ENCODE measurements around the gene USH1G.
"Not testable (repeated sequence)": the region's sequence is repeated elsewhere in the genome, so short reads cannot be mapped to it uniquely, and the experiment has no call there.

USH1G gene

GRCh38 chr17:74922694-74923537 is at the start of gene USH1G:
TSS of gene USH1G (minus strand) at chr17:74923255. CDS start at chr17:74923073, 182 bp downstream.
- in situ Hi-C loops (cut with MboI; ENCODE audit: low pct_unique_long_range_greater_than_20kb, low sequenced_read_pairs), result no loop called here
- no peak for DNase-seq

- in situ Hi-C loops (cut with MboI; ENCODE audit: low pct_unique_long_range_greater_than_20kb, low sequenced_read_pairs), result no loop called here
- DNase-seq, result peak; percentile 33
Observed at GRCh38 chr17:74972107-74972972, 49.3 kb upstream of the USH1G start, which contains the start of gene HID1. TSS of gene HID1 (minus strand) at chr17:74972759. CDS start at chr17:74972656, 103 bp downstream.

GRCh38 chr17:74971842-74972106 is 48.7 kb upstream of the USH1G start:
- no peak for DNase-seq
- in situ Hi-C loops (cut with MboI; ENCODE audit: low pct_unique_long_range_greater_than_20kb, low sequenced_read_pairs), result no loop called here

GRCh38 chr17:74971069-74971841 is 48.2 kb upstream of the USH1G start:
- DNase-seq, result no peak
- in situ Hi-C loops (cut with MboI; ENCODE audit: low pct_unique_long_range_greater_than_20kb, low sequenced_read_pairs), result no loop called here

- in situ Hi-C loops (cut with MboI; ENCODE audit: low pct_unique_long_range_greater_than_20kb, low sequenced_read_pairs), result no loop called here
Observed at GRCh38 chr17:74970395-74970794, 47.3 kb upstream of the USH1G start.

GRCh38 chr17:74969501-74969900 is 46.4 kb upstream of the USH1G start:
- in situ Hi-C loops (cut with MboI; ENCODE audit: low pct_unique_long_range_greater_than_20kb, low sequenced_read_pairs); DNase-seq: not testable (repeated sequence)

More at GRCh38 chr17:74970395-74970794, 47.3 kb upstream of the USH1G start:
- DNase-seq, result no peak

GRCh38 chr17:74968361-74968780 is 45.3 kb upstream of the USH1G start:
- in situ Hi-C loops (cut with MboI; ENCODE audit: low pct_unique_long_range_greater_than_20kb, low sequenced_read_pairs), result no loop called here
- DNase-seq, result no peak

- DNase-seq, result no peak
- in situ Hi-C loops (cut with MboI; ENCODE audit: low pct_unique_long_range_greater_than_20kb, low sequenced_read_pairs), result no loop called here
Observed at GRCh38 chr17:74964988-74965622, 42.0 kb upstream of the USH1G start.

- in situ Hi-C loops (cut with MboI; ENCODE audit: low pct_unique_long_range_greater_than_20kb, low sequenced_read_pairs), result no loop called here
- no peak for DNase-seq
Observed at GRCh38 chr17:74964246-74964761, 41.2 kb upstream of the USH1G start.

- DNase-seq, result no peak
- in situ Hi-C loops (cut with MboI; ENCODE audit: low pct_unique_long_range_greater_than_20kb, low sequenced_read_pairs), result no loop called here
Observed at GRCh38 chr17:74963656-74964055, 40.6 kb upstream of the USH1G start.

- in situ Hi-C loops (cut with MboI; ENCODE audit: low pct_unique_long_range_greater_than_20kb, low sequenced_read_pairs), result no loop called here
- no peak for DNase-seq
Observed at GRCh38 chr17:74962622-74963394, 39.8 kb upstream of the USH1G start.

GRCh38 chr17:74961657-74962350 is 38.7 kb upstream of the USH1G start:
- peak; percentile 92 for DNase-seq
- in situ Hi-C loops (cut with MboI; ENCODE audit: low pct_unique_long_range_greater_than_20kb, low sequenced_read_pairs), result no loop called here

- in situ Hi-C loops (cut with MboI; ENCODE audit: low pct_unique_long_range_greater_than_20kb, low sequenced_read_pairs), result no loop called here
- peak; percentile 94 for DNase-seq
Observed at GRCh38 chr17:74960570-74961342, 37.7 kb upstream of the USH1G start.

- no peak for DNase-seq
- in situ Hi-C loops (cut with MboI; ENCODE audit: low pct_unique_long_range_greater_than_20kb, low sequenced_read_pairs), result no loop called here
Observed at GRCh38 chr17:74959826-74960515, 36.9 kb upstream of the USH1G start.

- peak; percentile 78 for DNase-seq
- in situ Hi-C loops (cut with MboI; ENCODE audit: low pct_unique_long_range_greater_than_20kb, low sequenced_read_pairs), result no loop called here
Observed at GRCh38 chr17:74957935-74958740, 35.1 kb upstream of the USH1G start.

GRCh38 chr17:74956093-74956492 is 33.0 kb upstream of the USH1G start:
- DNase-seq, result no peak
- in situ Hi-C loops (cut with MboI; ENCODE audit: low pct_unique_long_range_greater_than_20kb, low sequenced_read_pairs), result no loop called here

All from KBM-7 (cell line).